HCT116 (cell line): Measurements from ENCODE around the gene SCN3A.

ENCODE experiments used
- CTCF ChIP-seq, 3 experiments: fragments of 200-600 bp in 1 of 3; sonication (generic) in 1 of 3; IDR thresholded peaks in 2 of 3; conservative IDR thresholded peaks in 1 of 3; 2 replicates each; pipeline ENCODE4 v1.5.1; 2012 to 2017; ENCODE audit warnings: low read depth in 2 of 3, low read length in 2 of 3, antibody characterized with exemption in 1 of 3, borderline replicate concordance in 1 of 3, control low read depth in 1 of 3, mild to moderate bottlenecking in 1 of 3, mixed read lengths in 1 of 3, mixed run types in 1 of 3, moderate library complexity in 1 of 3; ENCODE audit not compliant: insufficient read depth in 1 of 3
- EZH2phosphoT487 ChIP-seq: fragments of 200-600 bp; IDR thresholded peaks from 2 replicates; pipeline ENCODE4 v1.6.1; 2018; ENCODE audit warnings: antibody characterized with exemption, borderline replicate concordance
- POLR2A ChIP-seq: IDR thresholded peaks from 2 replicates; pipeline ENCODE4 v1.7.0; 2011; ENCODE audit warnings: borderline replicate concordance; ENCODE audit not compliant: insufficient read depth, insufficient read length; ENCODE audit errors: extremely low read depth
- POLR2AphosphoS5 ChIP-seq: IDR thresholded peaks from 2 replicates; pipeline ENCODE4 v1.6.1; 2011; ENCODE audit warnings: mild to moderate bottlenecking, low read depth, low read length, moderate library complexity
- RAD21 ChIP-seq: IDR thresholded peaks from 2 replicates; pipeline ENCODE4 v1.6.1; 2012; ENCODE audit warnings: low read depth, mild to moderate bottlenecking

DNA sequence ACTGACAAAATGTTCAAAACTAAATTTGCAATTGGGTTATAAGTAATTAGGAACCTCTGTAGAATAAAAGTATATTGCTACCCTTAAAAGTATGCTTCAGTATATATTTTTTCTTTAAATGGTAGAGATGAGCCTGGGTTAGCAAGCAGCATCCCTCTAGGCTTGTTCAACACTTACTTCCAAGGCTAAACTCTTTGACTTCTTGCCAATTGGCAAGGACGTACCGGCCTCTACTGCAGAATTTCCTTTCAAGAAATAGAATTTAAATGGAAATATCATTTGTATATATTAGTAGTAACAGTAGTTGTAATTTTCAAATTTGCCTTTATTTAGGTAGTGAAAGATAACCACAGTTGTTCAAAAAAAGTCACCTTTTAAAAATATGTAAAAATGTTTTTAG, 143.4 kb downstream of the SCN3A start:
- TF ChIP-seq EZH2phosphoT487 (no peak), POLR2A (no peak), POLR2AphosphoS5 (no peak), RAD21 (no peak), CTCF (IDR thresholded peaks at IDR 0.05 in 2 of 3, conservative IDR thresholded peaks at IDR 0.05 in 1 of 3; ENCODE audit: borderline replicate concordance in 1 of 3, insufficient read depth in 1 of 3, low read depth in 2 of 3, low read length in 2 of 3) (no peak)
